GM03348 (cell line): Measurements from ENCODE around the gene TIFAB.
"Not testable (repeated sequence)": the region's sequence is repeated elsewhere in the genome, so short reads cannot be mapped to it uniquely, and the experiment has no call there.

Experiments used
- DNase-seq: peaks from one replicate; pipeline ENCODE4 v3.0.0; 2012; ENCODE audit warnings: low spot score

Gene TIFAB

GRCh38 chr5:135452321-135453030 lies at the start of gene TIFAB:
Gene TIFAB, minus strand, starts transcription at chr5:135452351. Its CDS starts 2,412 bp downstream, at chr5:135449939.
- DNase-seq, result no peak

GRCh38 chr5:135498637-135498995 lies 46.5 kb upstream of the TIFAB start:
- no peak for DNase-seq

GRCh38 chr5:135497971-135498636 lies 46.0 kb upstream of the TIFAB start:
- no peak for DNase-seq

GRCh38 chr5:135495531-135495930 lies 43.4 kb upstream of the TIFAB start:
- DNase-seq, result not testable (repeated sequence)

- no peak for DNase-seq
These were observed 42.0 kb upstream of the TIFAB start for GRCh38 chr5:135494196-135494595.

GRCh38 chr5:135493406-135494180 lies 41.4 kb upstream of the TIFAB start:
- peak; percentile 87 for DNase-seq

GRCh38 chr5:135492319-135492626 lies 40.1 kb upstream of the TIFAB start:
- no peak for DNase-seq

- DNase-seq, result no peak
These were observed 39.6 kb upstream of the TIFAB start for GRCh38 chr5:135491552-135492318.

- DNase-seq, result no peak
These were observed 38.9 kb upstream of the TIFAB start for GRCh38 chr5:135491038-135491551.

GRCh38 chr5:135490245-135491037 lies 38.3 kb upstream of the TIFAB start:
- no peak for DNase-seq

GRCh38 chr5:135489466-135490244 lies 37.5 kb upstream of the TIFAB start:
- peak; percentile 48 for DNase-seq

- DNase-seq, result peak; percentile 87
These were observed 36.7 kb upstream of the TIFAB start for GRCh38 chr5:135488727-135489465.

GRCh38 chr5:135487839-135488514 lies 35.8 kb upstream of the TIFAB start:
- DNase-seq, result no peak

- no peak for DNase-seq
These were observed 34.9 kb upstream of the TIFAB start for GRCh38 chr5:135487037-135487395.

- no peak for DNase-seq
These were observed 34.2 kb upstream of the TIFAB start for GRCh38 chr5:135486131-135487036.

- DNase-seq, result no peak
These were observed 32.5 kb upstream of the TIFAB start for GRCh38 chr5:135484674-135485086.

GRCh38 chr5:135483254-135483653 lies 31.1 kb upstream of the TIFAB start:
- no peak for DNase-seq

- DNase-seq, result no peak
These were observed 30.3 kb upstream of the TIFAB start for GRCh38 chr5:135482381-135482933.
